ENCODE data around the gene RALGPS2. TPM values are rescaled to one million over a fixed set of nuclear protein-coding genes. Genes with fewer than 3 reads are reported as not detected.
"Not testable (repeated sequence)": the region's sequence is repeated elsewhere in the genome, so short reads cannot be mapped to it uniquely, and the experiment has no call there.

RALGPS2 gene
- total RNA-seq, 6 experiments from 2014 or later: 21.0 to 38.3 (median 28.4) TPM

- ATAC-seq (no peak), DNase-seq (no peak)
- intact Hi-C loops (cut with DNase I): no loop called here
- Histone ChIP-seq H3K36me3 (no peaks in the 10 kb centered on the region), H3K4me1 (peaks cover 0 to 4% (median 0%) of the 10 kb centered on the region in 4 donors), H3K9me3 (no peaks in the 10 kb centered on the region), H3K4me3 (no peak overlapping the region), H3K27me3 (no peaks in the 10 kb centered on the region), H3K27ac (no peak overlapping the region)
- no peak for TF ChIP-seq POLR2A (IDR thresholded peaks at IDR 0.05)
- no peak for TF ChIP-seq CTCF (IDR thresholded peaks at IDR 0.05)
Observed at GRCh38 chr1:178846306-178846705, 121.3 kb downstream of the RALGPS2 start.

- no peak overlapping the region for H3K27ac ChIP-seq
- peak; percentile 84 to 98 (median 87) for ATAC-seq
- TF ChIP-seq CTCF (IDR thresholded peaks at IDR 0.05): peak in 1 of 4 donors; percentile 6
- no peak for TF ChIP-seq POLR2A (IDR thresholded peaks at IDR 0.05)
- no peaks in the 10 kb centered on the region for H3K36me3 ChIP-seq
- H3K4me3 ChIP-seq: no peak overlapping the region
- H3K27me3 ChIP-seq: no peaks in the 10 kb centered on the region
- H3K9me3 ChIP-seq: no peaks in the 10 kb centered on the region
- peaks cover 0 to 4% (median 0%) of the 10 kb centered on the region in 4 donors for H3K4me1 ChIP-seq
- intact Hi-C loops (cut with DNase I): no loop called here
- DNase-seq: no peak
- 40% methylated on average over 2 of the region's 2 CpGs for WGBS (ENCODE audit: insufficient coverage, low coverage, low lambda C conversion rate, missing lambda C conversion rate)
Observed at GRCh38 chr1:178847396-178847849, 122.4 kb downstream of the RALGPS2 start.

GRCh38 chr1:178847919-178848318 is 122.9 kb downstream of the RALGPS2 start:
- H3K27ac ChIP-seq; ATAC-seq; DNase-seq; H3K4me1 ChIP-seq; H3K27me3 ChIP-seq; H3K36me3 ChIP-seq; intact Hi-C loops (cut with DNase I); H3K4me3 ChIP-seq; H3K9me3 ChIP-seq: not testable (repeated sequence)
- WGBS (ENCODE audit: insufficient coverage, low coverage, low lambda C conversion rate, missing lambda C conversion rate): no CpG with 5 or more reads among the region's 1 CpG

GRCh38 chr1:178849918-178850317 is 124.9 kb downstream of the RALGPS2 start:
- no peak overlapping the region for H3K27ac ChIP-seq
- no peak overlapping the region for H3K4me3 ChIP-seq
- intact Hi-C loops (cut with DNase I): no loop called here
- TF ChIP-seq POLR2A (IDR thresholded peaks at IDR 0.05): no peak
- no peak for TF ChIP-seq CTCF (IDR thresholded peaks at IDR 0.05)
- H3K4me1 ChIP-seq: peaks cover 0 to 4% (median 0%) of the 10 kb centered on the region in 4 donors
- ATAC-seq (peak in 3 of 4 donors; percentile 32 to 50 (median 45)), DNase-seq (no peak)
- no peaks in the 10 kb centered on the region for H3K36me3 ChIP-seq
- H3K9me3 ChIP-seq: no peaks in the 10 kb centered on the region
- H3K27me3 ChIP-seq: no peaks in the 10 kb centered on the region
- 26% methylated on average over 2 of the region's 2 CpGs for WGBS (ENCODE audit: insufficient coverage, low coverage, low lambda C conversion rate, missing lambda C conversion rate)

GRCh38 chr1:178857126-178857525 is 132.1 kb downstream of the RALGPS2 start:
- H3K27me3 ChIP-seq: no peaks in the 10 kb centered on the region
- WGBS (ENCODE audit: insufficient coverage, low coverage, low lambda C conversion rate, missing lambda C conversion rate): 100% methylated on average over 2 of the region's 2 CpGs
- no peaks in the 10 kb centered on the region for H3K36me3 ChIP-seq
- no peaks in the 10 kb centered on the region for H3K4me1 ChIP-seq
- TF ChIP-seq POLR2A (IDR thresholded peaks at IDR 0.05): no peak
- no peak for TF ChIP-seq CTCF (IDR thresholded peaks at IDR 0.05)
- ATAC-seq: no peak
- no peak overlapping the region for H3K4me3 ChIP-seq
- intact Hi-C loops (cut with DNase I): no loop called here
- no peaks in the 10 kb centered on the region for H3K9me3 ChIP-seq
- DNase-seq: no peak
- no peak overlapping the region for H3K27ac ChIP-seq

Data from right lobe of liver (tissue), 6 donors.